CD4-positive, alpha-beta T cell treated with Interleukin-6 at 100 ng/mL for 8 hours (primary cell): ENCODE data around the gene SEPSECS.

Experiments used
- DNase-seq: peaks from one replicate; pipeline ENCODE4 v3.0.0-alpha.2; 2020; ENCODE audit warnings: mixed read lengths, low spot score

The SEPSECS gene

GRCh38 chr4:25110527-25111329 lies 49.5 kb downstream of the SEPSECS start:
- no peak for DNase-seq

GRCh38 chr4:25109511-25109910 lies 50.7 kb downstream of the SEPSECS start:
- DNase-seq: no peak

GRCh38 chr4:25108556-25108955 lies 51.7 kb downstream of the SEPSECS start:
- no peak for DNase-seq

GRCh38 chr4:25107827-25108516 lies 52.3 kb downstream of the SEPSECS start:
- DNase-seq: no peak

- no peak for DNase-seq
Measured at GRCh38 chr4:25106363-25107151, 53.7 kb downstream of the SEPSECS start.

GRCh38 chr4:25104591-25104990 lies 55.7 kb downstream of the SEPSECS start:
- no peak for DNase-seq

GRCh38 chr4:25103418-25103817 lies 56.8 kb downstream of the SEPSECS start:
- DNase-seq: no peak

DNA sequence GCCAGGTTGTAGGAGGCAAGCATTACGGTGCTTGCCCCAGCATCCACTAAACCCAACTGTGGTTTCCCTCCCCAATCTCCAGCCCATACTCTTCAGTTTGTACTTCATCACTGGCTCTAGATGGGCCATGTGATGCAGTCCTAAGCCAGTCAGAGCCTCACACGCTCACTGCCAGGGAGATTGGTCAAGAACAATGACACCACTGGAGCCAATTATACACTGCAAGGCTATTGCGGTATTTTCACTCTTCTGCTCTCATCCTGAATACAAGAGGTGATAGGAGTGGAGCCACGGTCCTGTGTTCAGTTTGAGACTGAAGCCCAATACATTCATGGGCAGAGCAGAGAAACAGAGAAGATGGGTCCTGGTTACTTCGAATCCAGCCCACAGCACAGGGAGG lies 58.4 kb downstream of the SEPSECS start:
- no peak for DNase-seq

DNA sequence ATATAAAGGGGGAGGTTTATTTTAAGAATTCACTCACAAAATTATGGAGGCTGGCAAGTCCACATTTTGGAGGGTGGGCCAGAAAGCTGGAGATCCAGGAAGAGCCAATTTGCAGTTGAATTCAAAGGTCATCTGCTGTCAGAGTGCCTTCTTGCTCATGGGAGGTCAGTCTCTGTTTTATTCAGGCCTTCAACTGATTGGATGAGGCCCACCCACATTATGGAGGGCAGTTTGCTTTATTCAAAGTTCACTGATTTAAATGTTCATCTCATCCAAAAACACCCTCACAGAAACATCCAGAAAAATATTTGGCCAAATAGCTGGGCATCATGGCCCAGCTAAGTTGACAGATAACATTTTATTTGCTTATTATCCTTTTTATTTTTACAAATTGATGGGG lies 59.5 kb downstream of the SEPSECS start:
- no peak for DNase-seq

GRCh38 chr4:25100021-25100555 lies 60.2 kb downstream of the SEPSECS start:
- no peak for DNase-seq

- DNase-seq: no peak
Measured at GRCh38 chr4:25098964-25099891, 61.0 kb downstream of the SEPSECS start.

GRCh38 chr4:25096981-25097443 lies 63.2 kb downstream of the SEPSECS start:
- DNase-seq: no peak

DNA sequence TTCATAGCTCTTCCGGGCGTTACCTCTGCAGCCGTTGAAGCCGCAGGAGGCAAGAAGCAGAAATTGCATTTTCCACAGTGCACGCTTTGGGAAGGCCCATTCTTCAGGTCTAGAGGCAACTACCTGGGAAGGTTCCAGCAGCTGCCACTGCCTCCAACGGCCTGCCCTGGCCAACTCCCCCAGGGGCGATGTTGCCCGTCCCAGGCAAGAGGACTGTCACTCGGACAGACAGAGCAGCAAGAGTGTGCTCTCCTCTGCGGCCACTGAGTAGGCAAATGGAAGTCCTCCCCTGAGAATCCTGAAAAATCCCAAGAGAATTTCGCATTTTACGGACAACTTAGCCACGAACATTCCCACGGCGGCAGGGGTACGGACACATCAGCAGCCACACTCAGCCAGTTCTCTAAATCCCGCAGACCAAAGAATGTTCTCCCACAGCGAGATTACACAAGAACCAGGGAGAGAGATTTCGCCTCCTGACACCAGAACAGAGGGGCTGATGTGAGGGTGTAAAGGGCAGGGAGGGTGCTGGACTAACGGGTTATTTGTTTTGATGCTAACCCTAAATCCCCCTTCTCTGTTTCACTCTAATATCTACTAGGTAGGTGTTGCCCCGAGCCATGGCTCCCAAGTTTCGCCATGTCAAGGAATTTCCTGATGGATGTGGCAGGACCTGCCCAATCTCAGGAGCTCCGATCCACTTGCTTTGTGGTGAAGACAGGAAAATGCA lies 63.8 kb downstream of the SEPSECS start:
- DNase-seq: no peak

DNA sequence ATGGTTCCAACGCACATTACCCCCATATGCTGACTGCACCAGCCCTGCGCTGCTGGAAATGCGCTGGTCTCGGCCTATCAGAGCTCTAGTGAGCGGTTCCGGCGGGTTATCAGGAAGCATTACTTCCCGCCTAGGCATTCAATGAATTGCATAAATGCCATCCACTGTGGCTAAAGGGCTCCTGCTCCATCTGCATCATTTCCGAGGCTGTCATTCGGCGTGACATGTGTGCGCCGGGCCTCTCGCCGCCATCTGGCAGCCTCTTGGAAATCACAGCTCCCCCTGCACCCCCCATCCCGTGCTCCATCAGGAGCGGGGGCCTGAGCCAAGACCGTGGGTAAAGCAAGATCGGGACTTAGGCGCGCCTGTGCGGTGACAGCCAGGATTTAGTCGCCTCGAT lies 64.4 kb downstream of the SEPSECS start:
- no peak for DNase-seq

DNA sequence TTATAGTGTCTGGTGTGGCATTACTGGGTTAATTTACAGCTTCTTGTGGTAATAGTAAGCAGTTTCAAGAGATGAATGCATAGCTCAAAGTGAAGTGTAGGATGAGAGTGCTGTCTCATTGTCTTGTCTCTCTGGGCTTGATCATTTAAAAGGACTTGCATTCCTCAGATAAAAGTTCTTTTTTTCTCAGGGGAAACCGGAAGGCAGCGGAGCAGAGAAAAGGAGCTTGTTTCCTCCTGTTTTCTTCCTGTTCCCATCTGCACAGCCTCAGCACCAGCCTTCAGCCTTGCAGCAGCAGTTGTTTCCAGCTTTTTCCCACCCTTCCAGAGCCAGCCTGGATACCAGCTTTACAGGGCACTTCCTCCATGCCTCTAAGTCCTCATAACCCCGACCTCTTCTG lies 68.1 kb downstream of the SEPSECS start:
- no peak for DNase-seq

DNA sequence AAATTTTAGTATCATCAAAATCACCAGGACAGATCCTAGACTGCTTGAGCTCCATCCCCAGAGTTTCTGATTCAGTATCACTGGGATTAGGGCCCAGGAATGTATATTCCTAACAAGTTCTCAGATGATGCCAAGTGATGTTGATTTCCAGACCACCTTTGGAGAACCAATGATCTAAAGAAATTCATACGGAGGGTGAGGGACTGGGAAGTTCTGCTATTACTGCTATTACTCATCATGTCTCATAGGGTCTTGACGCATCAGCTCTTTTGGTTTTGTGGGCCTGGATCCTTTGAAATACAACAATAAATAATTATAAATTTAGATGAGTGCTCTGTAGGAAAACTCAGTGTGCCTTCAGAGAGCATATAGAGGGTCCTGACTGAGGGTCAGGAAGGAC lies 69.7 kb downstream of the SEPSECS start:
- no peak for DNase-seq

DNA sequence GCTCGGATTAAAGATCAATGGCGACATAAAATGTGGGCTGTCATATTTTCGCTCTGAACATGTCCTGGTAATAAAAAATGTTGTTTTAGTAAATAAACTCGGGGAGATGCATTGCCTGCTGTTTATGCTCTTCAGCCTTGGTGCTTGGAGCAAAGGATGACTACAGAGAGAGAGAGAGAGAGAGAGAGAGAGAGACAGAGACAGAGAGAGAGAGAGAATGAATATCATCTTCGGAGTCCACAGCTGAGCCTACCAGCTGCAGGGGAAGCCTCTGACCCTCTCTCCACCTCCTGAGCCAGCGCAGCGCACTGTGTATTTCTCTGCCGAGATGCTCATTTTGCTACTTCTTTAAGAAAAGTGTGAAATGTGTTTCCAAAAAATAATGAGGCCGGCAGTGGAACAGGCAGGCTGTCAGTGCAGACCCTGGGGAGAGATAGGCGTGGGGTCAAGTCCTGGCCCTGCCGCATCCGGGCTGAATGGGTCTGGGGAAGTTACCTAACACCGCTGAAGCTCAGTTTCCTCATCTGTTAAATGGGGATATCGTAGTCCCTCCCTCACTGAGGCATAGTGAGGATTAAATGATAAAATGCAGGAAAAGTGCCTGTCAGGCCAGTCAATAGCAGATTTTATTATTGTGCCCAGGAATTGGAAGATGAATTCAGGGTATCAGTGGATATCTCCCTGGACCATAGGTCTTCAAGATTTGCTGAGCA lies 71.0 kb downstream of the SEPSECS start:
- no peak for DNase-seq

GRCh38 chr4:25088093-25088952 lies 71.9 kb downstream of the SEPSECS start:
- no peak for DNase-seq

DNA sequence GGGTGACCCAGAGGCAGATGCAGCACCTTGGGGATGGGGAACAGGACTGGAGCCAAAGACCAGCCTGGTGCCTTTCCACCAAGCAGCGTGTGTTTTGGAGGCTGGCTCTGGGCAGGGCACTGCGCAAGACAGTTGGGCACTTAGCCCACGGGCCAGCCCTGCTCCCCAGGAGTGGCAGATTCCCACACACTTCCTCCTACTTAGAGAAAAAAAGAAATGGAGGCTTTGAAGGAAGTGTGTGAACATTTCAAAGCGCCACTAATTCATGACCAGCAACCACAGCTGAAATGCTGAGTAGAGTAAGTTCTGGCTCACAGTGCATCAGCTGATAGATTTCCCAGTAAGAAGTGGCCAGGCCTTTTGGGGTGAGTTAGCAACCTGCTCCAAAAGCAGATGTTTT lies 74.6 kb downstream of the SEPSECS start:
- no peak for DNase-seq
